Adrenal gland (tissue), 5 donors: Measurements from ENCODE around the gene NOXA1.

ENCODE experiments used
- POLR2A ChIP-seq, 2 donors: fragments of 450-650 bp; IDR thresholded peaks; one replicate each; pipeline ENCODE4 v1.6.1; 2017; ENCODE audit warnings: antibody characterized with exemption in 2 of 2, mild to moderate bottlenecking in 2 of 2, moderate library complexity in 1 of 2
- TF ChIP-seq, protein P1 (sequence below), 6 experiments: fragments of 450-650 bp in 4 of 6; fragments of 200-600 bp in 2 of 6; sonication (generic) in 1 of 6; IDR thresholded peaks; 1 replicate in 5 of 6; 2 replicates in 1 of 6; pipeline versions ENCODE4 v1.5.1 to v1.8.0; 2016 to 2021; ENCODE audit warnings: antibody characterized with exemption in 6 of 6, mild to moderate bottlenecking in 2 of 6, moderate library complexity in 1 of 6
- donor health status: DM: no; HTN: no; CAD: no.

DNA sequence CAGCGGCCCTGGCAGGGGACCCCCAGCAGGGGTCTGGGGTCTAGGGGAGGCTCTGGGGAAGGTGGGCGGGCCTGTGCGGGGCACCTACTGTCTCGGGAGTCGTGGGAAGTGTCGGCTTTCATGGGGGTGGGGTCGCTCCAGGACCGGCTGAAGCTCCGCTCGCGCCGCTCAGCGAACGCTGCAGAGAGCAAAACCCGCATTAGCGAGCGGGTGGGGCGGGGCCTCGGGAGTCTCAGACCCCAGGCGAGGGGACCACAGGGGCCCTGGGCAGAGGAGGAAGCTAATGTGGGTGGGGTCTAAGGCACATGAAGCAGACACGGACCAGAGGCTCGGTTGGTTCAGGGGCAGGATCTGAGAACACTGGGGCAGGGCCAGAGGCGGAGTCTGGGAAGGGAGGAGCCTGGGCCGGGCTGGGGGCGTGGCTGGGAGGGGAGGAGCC, 30.5 kb downstream of the NOXA1 start:
- TF ChIP-seq, protein P1, sequence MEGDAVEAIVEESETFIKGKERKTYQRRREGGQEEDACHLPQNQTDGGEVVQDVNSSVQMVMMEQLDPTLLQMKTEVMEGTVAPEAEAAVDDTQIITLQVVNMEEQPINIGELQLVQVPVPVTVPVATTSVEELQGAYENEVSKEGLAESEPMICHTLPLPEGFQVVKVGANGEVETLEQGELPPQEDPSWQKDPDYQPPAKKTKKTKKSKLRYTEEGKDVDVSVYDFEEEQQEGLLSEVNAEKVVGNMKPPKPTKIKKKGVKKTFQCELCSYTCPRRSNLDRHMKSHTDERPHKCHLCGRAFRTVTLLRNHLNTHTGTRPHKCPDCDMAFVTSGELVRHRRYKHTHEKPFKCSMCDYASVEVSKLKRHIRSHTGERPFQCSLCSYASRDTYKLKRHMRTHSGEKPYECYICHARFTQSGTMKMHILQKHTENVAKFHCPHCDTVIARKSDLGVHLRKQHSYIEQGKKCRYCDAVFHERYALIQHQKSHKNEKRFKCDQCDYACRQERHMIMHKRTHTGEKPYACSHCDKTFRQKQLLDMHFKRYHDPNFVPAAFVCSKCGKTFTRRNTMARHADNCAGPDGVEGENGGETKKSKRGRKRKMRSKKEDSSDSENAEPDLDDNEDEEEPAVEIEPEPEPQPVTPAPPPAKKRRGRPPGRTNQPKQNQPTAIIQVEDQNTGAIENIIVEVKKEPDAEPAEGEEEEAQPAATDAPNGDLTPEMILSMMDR (IDR thresholded peaks at IDR 0.05): no peak
- TF ChIP-seq POLR2A (IDR thresholded peaks at IDR 0.05): no peak
